Measurements from ENCODE around the gene GTF2A1L.

GRCh38 chr2:48725696-48726494 lies 108.2 kb downstream of the GTF2A1L start:
- TF ChIP-seq POLR2A (IDR thresholded peaks at IDR 0.05) = no peak
- TF ChIP-seq CTCF (IDR thresholded peaks at IDR 0.05) = no peak
